ENCODE results near the gene ERBB4.
"Not testable (repeated sequence)": the region's sequence is repeated elsewhere in the genome, so short reads cannot be mapped to it uniquely, and the experiment has no call there.

The ERBB4 gene

GRCh38 chr2:211665299-211665698 lies 873.3 kb downstream of the ERBB4 start:
- DNase-seq, result no peak

- DNase-seq, result no peak
Observed at GRCh38 chr2:211664321-211664720, 874.3 kb downstream of the ERBB4 start.

- DNase-seq, result no peak
Observed at GRCh38 chr2:211654211-211654780, 884.3 kb downstream of the ERBB4 start.

- no peak for DNase-seq
Observed at GRCh38 chr2:211652327-211652726, 886.3 kb downstream of the ERBB4 start.

GRCh38 chr2:211649331-211649730 lies 889.3 kb downstream of the ERBB4 start:
- DNase-seq, result no peak

- DNase-seq, result no peak
Observed at GRCh38 chr2:211631503-211631902, 907.1 kb downstream of the ERBB4 start.

- no peak for DNase-seq
Observed at GRCh38 chr2:211623096-211623495, 915.5 kb downstream of the ERBB4 start.

GRCh38 chr2:211620986-211621385 lies 917.6 kb downstream of the ERBB4 start:
- DNase-seq, result no peak

- no peak for DNase-seq
Observed at GRCh38 chr2:211617803-211618202, 920.8 kb downstream of the ERBB4 start.

- no peak for DNase-seq
Observed at GRCh38 chr2:211611621-211612020, 927.0 kb downstream of the ERBB4 start.

GRCh38 chr2:211611061-211611518 lies 927.5 kb downstream of the ERBB4 start:
- DNase-seq, result no peak

GRCh38 chr2:211609127-211609526 lies 929.5 kb downstream of the ERBB4 start:
- no peak for DNase-seq

GRCh38 chr2:211599146-211599545 lies 939.5 kb downstream of the ERBB4 start:
- DNase-seq, result no peak

GRCh38 chr2:211598238-211598637 lies 940.4 kb downstream of the ERBB4 start:
- DNase-seq, result no peak

GRCh38 chr2:211592006-211592405 lies 946.6 kb downstream of the ERBB4 start:
- DNase-seq, result not testable (repeated sequence)

GRCh38 chr2:211591426-211591825 lies 947.2 kb downstream of the ERBB4 start:
- DNase-seq, result no peak

GRCh38 chr2:211568439-211568838 lies 970.2 kb downstream of the ERBB4 start:
- no peak for DNase-seq

GRCh38 chr2:211564441-211564840 lies 974.2 kb downstream of the ERBB4 start:
- DNase-seq, result no peak

GRCh38 chr2:211545582-211545981 lies 993.0 kb downstream of the ERBB4 start:
- DNase-seq, result no peak

GRCh38 chr2:211534632-211535031 lies 1004.0 kb downstream of the ERBB4 start:
- DNase-seq, result no peak

- DNase-seq, result not testable (repeated sequence)
Observed at GRCh38 chr2:211524248-211524647, 1014.4 kb downstream of the ERBB4 start.

GRCh38 chr2:211516537-211516936 lies 1022.1 kb downstream of the ERBB4 start:
- no peak for DNase-seq

- no peak for DNase-seq
Observed at GRCh38 chr2:211514049-211514448, 1024.6 kb downstream of the ERBB4 start.

- DNase-seq, result no peak
Observed at GRCh38 chr2:211513446-211513845, 1025.2 kb downstream of the ERBB4 start.

GRCh38 chr2:211512806-211513205 lies 1025.8 kb downstream of the ERBB4 start:
- DNase-seq, result no peak
